ENCODE measurements around the gene CLEC3A. TPM values are rescaled to one million over a fixed set of nuclear protein-coding genes. Genes with fewer than 3 reads are reported as not detected.

CLEC3A gene
- total RNA-seq, 1 donor from 2014 or later, result not detected

GRCh38 chr16:77977339-77977738 is 45.0 kb upstream of the CLEC3A start:
- Mint-ChIP-seq H3K27me3 (ENCODE audit: low read depth, unreplicated experiment) (peaks cover 19% of the 10 kb centered on the region), H3K4me3 (ENCODE audit: unreplicated experiment) (no peak overlapping the region), H3K36me3 (ENCODE audit: low read depth, unreplicated experiment) (no peaks in the 10 kb centered on the region), H3K9me3 (ENCODE audit: unreplicated experiment) (peaks cover 3% of the 10 kb centered on the region), H3K27ac (ENCODE audit: unreplicated experiment) (no peak overlapping the region), H3K4me1 (ENCODE audit: low read depth, unreplicated experiment) (no peaks in the 10 kb centered on the region)
- Histone ChIP-seq H3K9me3 (ENCODE audit: insufficient read depth, low read depth, low read length) (no peaks in the 10 kb centered on the region), H3K27ac (ENCODE audit: low read depth, low read length) (no peak overlapping the region), H3K4me1 (ENCODE audit: insufficient read depth, low read length) (no peaks in the 10 kb centered on the region), H3K4me3 (ENCODE audit: insufficient read depth, low read depth, low read length) (no peak overlapping the region), H3K4me2 (ENCODE audit: low read length) (no peak overlapping the region), H4K20me1 (ENCODE audit: insufficient read depth, low read length) (no peaks in the 10 kb centered on the region), H3K36me3 (ENCODE audit: insufficient read depth, low read length) (no peaks in the 10 kb centered on the region), H3K79me2 (ENCODE audit: insufficient read depth, low read length) (no peaks in the 10 kb centered on the region), H3K27me3 (ENCODE audit: insufficient read depth, low read length) (no peaks in the 10 kb centered on the region), H3K9ac (ENCODE audit: low read length) (no peak overlapping the region), H2AFZ (ENCODE audit: low read depth, low read length) (no peak overlapping the region)
- DNase-seq (ENCODE audit: low read depth) (no peak), FAIRE-seq (no peak)
- TF ChIP-seq, protein P1, sequence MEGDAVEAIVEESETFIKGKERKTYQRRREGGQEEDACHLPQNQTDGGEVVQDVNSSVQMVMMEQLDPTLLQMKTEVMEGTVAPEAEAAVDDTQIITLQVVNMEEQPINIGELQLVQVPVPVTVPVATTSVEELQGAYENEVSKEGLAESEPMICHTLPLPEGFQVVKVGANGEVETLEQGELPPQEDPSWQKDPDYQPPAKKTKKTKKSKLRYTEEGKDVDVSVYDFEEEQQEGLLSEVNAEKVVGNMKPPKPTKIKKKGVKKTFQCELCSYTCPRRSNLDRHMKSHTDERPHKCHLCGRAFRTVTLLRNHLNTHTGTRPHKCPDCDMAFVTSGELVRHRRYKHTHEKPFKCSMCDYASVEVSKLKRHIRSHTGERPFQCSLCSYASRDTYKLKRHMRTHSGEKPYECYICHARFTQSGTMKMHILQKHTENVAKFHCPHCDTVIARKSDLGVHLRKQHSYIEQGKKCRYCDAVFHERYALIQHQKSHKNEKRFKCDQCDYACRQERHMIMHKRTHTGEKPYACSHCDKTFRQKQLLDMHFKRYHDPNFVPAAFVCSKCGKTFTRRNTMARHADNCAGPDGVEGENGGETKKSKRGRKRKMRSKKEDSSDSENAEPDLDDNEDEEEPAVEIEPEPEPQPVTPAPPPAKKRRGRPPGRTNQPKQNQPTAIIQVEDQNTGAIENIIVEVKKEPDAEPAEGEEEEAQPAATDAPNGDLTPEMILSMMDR (IDR thresholded peaks at IDR 0.05; ENCODE audit: insufficient read depth, low read depth, low read length), result no peak
- TF ChIP-seq EZH2 (IDR thresholded peaks at IDR 0.05; ENCODE audit: insufficient read depth, low read length), result no peak

DNA sequence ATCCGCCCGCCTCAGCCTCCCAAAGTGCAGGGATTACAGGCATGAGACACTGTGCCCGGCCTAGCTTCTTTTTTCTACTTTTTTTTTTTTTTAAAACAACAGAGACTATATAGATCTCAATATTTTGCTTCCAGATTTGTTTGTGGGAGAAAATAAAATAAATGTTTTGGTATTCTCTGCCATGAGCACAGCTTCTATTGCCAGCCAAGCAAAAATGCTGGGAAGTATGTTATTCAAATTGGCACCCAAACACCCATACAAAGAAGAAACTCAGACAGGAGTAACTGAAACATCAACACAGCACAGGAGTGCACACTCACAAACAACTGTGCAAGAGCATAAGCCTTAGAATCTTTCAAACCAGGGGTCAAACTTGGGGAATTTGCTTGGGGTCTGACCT is 37.2 kb upstream of the CLEC3A start:
- no peaks in the 10 kb centered on the region for H3K79me2 ChIP-seq (ENCODE audit: insufficient read depth, low read length)
- no peak overlapping the region for H3K27ac ChIP-seq (ENCODE audit: low read depth, low read length)
- no peaks in the 10 kb centered on the region for H3K9me3 ChIP-seq (ENCODE audit: insufficient read depth, low read depth, low read length)
- Mint-ChIP-seq H3K9me3 (ENCODE audit: unreplicated experiment) (no peaks in the 10 kb centered on the region), H3K27me3 (ENCODE audit: low read depth, unreplicated experiment) (peaks cover 3% of the 10 kb centered on the region), H3K36me3 (ENCODE audit: low read depth, unreplicated experiment) (no peaks in the 10 kb centered on the region), H3K4me3 (ENCODE audit: unreplicated experiment) (no peak overlapping the region), H3K4me1 (ENCODE audit: low read depth, unreplicated experiment) (no peaks in the 10 kb centered on the region), H3K27ac (ENCODE audit: unreplicated experiment) (no peak overlapping the region)
- H3K4me1 ChIP-seq (ENCODE audit: insufficient read depth, low read length), result no peaks in the 10 kb centered on the region
- H3K4me2 ChIP-seq (ENCODE audit: low read length), result no peak overlapping the region
- no peak overlapping the region for H3K9ac ChIP-seq (ENCODE audit: low read length)
- no peak overlapping the region for H2AFZ ChIP-seq (ENCODE audit: low read depth, low read length)
- no peaks in the 10 kb centered on the region for H3K36me3 ChIP-seq (ENCODE audit: insufficient read depth, low read length)
- TF ChIP-seq, protein P1 (IDR thresholded peaks at IDR 0.05; ENCODE audit: insufficient read depth, low read depth, low read length), result no peak
- no peak for TF ChIP-seq EZH2 (IDR thresholded peaks at IDR 0.05; ENCODE audit: insufficient read depth, low read length)
- no peak overlapping the region for H3K4me3 ChIP-seq (ENCODE audit: insufficient read depth, low read depth, low read length)
- DNase-seq (ENCODE audit: low read depth) (no peak), FAIRE-seq (no peak)
- H3K27me3 ChIP-seq (ENCODE audit: insufficient read depth, low read length), result no peaks in the 10 kb centered on the region
- H4K20me1 ChIP-seq (ENCODE audit: insufficient read depth, low read length), result no peaks in the 10 kb centered on the region

DNA sequence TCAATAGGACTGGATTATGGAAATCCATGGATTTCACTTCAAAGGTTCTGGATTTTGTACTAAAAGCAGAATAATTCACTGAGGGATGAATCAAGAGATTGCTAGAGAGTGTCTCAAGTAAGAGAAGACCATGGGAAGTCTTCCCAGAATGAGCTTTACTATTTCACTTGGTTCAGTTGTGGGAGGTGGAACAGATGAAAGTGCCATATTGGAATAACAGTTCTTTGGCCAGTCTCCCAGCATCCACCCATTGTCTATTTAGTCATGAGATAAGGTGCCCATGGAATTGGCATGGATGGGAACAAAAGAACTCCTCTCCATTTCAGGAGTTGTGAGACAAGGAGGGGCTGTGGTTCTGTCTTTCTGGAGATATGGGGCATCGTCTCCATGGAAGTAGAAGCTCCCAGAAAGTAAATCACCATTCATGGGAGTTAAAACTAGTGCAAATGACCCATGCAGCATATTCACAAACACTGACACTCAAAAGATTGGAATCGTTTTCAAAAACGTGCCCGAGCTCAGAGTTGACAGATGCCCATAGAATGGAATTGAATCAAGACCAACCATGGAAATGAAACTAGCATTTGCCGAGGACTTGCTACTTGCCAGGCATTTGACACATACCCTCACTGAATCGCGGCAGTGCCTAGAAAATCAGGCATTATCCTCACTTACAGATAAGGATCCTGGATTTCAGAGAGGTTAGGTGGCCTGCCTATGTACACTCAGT is 36.2 kb upstream of the CLEC3A start:
- Histone ChIP-seq H3K27ac (ENCODE audit: low read depth, low read length) (no peak overlapping the region), H3K4me1 (ENCODE audit: insufficient read depth, low read length) (no peaks in the 10 kb centered on the region), H3K4me3 (ENCODE audit: insufficient read depth, low read depth, low read length) (no peak overlapping the region), H3K27me3 (ENCODE audit: insufficient read depth, low read length) (no peaks in the 10 kb centered on the region), H3K36me3 (ENCODE audit: insufficient read depth, low read length) (no peaks in the 10 kb centered on the region), H3K79me2 (ENCODE audit: insufficient read depth, low read length) (no peaks in the 10 kb centered on the region), H3K9me3 (ENCODE audit: insufficient read depth, low read depth, low read length) (no peaks in the 10 kb centered on the region), H3K9ac (ENCODE audit: low read length) (no peak overlapping the region), H2AFZ (ENCODE audit: low read depth, low read length) (no peak overlapping the region), H3K4me2 (ENCODE audit: low read length) (no peak overlapping the region), H4K20me1 (ENCODE audit: insufficient read depth, low read length) (no peaks in the 10 kb centered on the region)
- no peak for TF ChIP-seq EZH2 (IDR thresholded peaks at IDR 0.05; ENCODE audit: insufficient read depth, low read length)
- Mint-ChIP-seq H3K4me3 (ENCODE audit: unreplicated experiment) (no peak overlapping the region), H3K27ac (ENCODE audit: unreplicated experiment) (no peak overlapping the region), H3K27me3 (ENCODE audit: low read depth, unreplicated experiment) (peaks cover 3% of the 10 kb centered on the region), H3K4me1 (ENCODE audit: low read depth, unreplicated experiment) (no peaks in the 10 kb centered on the region), H3K9me3 (ENCODE audit: unreplicated experiment) (no peaks in the 10 kb centered on the region), H3K36me3 (ENCODE audit: low read depth, unreplicated experiment) (no peaks in the 10 kb centered on the region)
- DNase-seq (ENCODE audit: low read depth) (no peak), FAIRE-seq (no peak)
